ENCODE measurements around the gene MAPT.

The MAPT gene

DNA sequence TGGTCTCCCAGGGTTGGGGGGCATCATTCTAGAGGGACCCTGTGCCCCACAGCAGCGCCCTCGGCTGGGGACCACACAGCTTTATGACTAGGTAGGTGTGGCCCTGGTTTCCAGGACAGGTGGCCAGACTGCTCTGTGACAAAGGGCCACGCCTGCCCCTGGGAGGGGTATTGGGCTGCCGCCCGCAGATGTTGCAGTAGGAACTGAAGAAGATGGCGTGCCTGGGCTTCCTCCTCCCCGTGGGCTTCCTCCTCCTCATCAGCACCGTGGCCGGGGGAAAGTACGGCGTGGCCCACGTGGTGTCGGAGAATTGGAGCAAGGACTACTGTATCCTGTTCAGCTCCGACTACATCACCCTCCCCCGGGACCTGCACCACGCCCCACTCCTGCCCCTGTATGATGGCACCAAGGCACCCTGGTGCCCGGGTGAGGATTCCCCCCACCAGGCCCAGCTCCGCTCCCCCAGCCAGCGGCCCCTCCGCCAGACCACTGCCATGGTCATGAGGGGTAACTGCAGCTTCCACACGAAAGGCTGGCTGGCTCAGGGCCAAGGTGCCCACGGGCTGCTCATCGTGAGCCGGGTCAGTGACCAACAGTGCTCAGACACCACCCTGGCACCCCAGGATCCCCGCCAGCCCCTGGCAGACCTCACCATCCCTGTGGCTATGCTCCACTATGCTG is 49.5 kb upstream of the MAPT start, which contains the start of gene SPPL2C:
Gene SPPL2C, plus strand, starts transcription at position 187 of the 681 bp plus-strand sequence. Its CDS starts 26 bp downstream, at position 213.
- TF ChIP-seq ARNTL (CRISPR knock-in tag; IDR thresholded peaks at IDR 0.05; ENCODE audit: borderline replicate concordance, low read depth): no peak
- TF ChIP-seq, protein P1, sequence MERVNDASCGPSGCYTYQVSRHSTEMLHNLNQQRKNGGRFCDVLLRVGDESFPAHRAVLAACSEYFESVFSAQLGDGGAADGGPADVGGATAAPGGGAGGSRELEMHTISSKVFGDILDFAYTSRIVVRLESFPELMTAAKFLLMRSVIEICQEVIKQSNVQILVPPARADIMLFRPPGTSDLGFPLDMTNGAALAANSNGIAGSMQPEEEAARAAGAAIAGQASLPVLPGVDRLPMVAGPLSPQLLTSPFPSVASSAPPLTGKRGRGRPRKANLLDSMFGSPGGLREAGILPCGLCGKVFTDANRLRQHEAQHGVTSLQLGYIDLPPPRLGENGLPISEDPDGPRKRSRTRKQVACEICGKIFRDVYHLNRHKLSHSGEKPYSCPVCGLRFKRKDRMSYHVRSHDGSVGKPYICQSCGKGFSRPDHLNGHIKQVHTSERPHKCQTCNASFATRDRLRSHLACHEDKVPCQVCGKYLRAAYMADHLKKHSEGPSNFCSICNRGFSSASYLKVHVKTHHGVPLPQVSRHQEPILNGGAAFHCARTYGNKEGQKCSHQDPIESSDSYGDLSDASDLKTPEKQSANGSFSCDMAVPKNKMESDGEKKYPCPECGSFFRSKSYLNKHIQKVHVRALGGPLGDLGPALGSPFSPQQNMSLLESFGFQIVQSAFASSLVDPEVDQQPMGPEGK (CRISPR knock-in tag; IDR thresholded peaks at IDR 0.05; ENCODE audit: borderline replicate concordance): no peak
- no peak for ATAC-seq

DNA sequence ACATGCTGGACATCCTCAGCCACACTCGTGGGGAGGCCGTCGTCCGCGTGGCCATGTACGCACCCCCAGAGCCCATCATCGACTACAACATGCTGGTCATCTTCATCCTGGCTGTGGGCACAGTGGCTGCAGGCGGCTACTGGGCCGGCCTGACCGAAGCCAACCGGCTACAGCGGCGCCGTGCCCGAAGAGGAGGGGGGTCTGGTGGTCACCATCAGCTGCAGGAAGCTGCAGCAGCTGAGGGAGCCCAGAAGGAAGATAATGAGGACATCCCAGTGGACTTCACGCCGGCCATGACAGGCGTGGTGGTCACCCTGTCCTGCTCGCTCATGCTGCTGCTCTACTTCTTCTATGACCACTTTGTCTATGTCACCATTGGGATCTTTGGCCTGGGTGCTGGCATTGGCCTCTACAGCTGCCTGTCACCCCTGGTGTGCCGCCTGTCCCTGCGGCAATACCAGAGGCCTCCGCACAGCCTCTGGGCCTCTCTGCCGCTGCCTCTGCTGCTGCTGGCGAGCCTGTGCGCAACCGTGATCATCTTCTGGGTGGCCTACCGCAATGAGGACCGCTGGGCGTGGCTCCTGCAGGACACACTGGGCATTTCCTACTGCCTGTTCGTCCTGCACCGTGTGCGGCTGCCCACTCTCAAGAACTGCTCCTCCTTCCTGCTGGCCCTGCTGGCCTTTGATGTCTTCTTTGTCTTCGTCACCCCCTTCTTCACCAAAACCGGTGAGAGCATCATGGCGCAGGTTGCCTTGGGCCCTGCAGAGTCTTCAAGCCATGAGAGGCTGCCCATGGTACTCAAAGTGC is 48.8 kb upstream of the MAPT start:
- TF ChIP-seq ESRRG (CRISPR knock-in tag; IDR thresholded peaks at IDR 0.05) (no peak), TCF4 (CRISPR knock-in tag; IDR thresholded peaks at IDR 0.05; ENCODE audit: borderline replicate concordance) (no peak), ISL1 (CRISPR knock-in tag; IDR thresholded peaks at IDR 0.05) (no peak)
- TF ChIP-seq, protein P1 (CRISPR knock-in tag; IDR thresholded peaks at IDR 0.05; ENCODE audit: borderline replicate concordance): no peak

DNA sequence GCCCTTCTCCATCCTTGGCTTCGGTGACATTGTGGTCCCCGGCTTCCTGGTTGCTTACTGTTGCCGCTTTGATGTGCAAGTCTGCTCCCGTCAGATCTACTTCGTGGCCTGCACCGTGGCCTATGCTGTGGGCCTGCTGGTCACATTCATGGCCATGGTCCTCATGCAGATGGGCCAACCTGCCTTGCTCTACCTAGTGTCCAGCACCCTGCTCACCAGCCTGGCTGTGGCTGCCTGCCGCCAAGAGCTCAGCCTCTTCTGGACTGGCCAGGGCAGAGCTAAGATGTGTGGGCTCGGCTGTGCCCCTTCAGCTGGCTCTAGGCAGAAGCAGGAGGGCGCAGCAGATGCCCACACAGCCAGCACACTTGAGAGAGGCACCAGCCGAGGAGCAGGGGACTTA is 48.1 kb upstream of the MAPT start:
- TF ChIP-seq ZNF8 (CRISPR knock-in tag; IDR thresholded peaks at IDR 0.05) (no peak), ZNF70 (CRISPR knock-in tag; IDR thresholded peaks at IDR 0.05) (no peak), PPARA (CRISPR knock-in tag; IDR thresholded peaks at IDR 0.05; ENCODE audit: borderline replicate concordance) (no peak), ZFP3 (CRISPR knock-in tag; IDR thresholded peaks at IDR 0.05) (no peak), RARB (CRISPR knock-in tag; IDR thresholded peaks at IDR 0.05) (no peak), ZNF565 (CRISPR knock-in tag; conservative IDR thresholded peaks at IDR 0.05; ENCODE audit: low read depth) (no peak), BACH2 (CRISPR knock-in tag; IDR thresholded peaks at IDR 0.05; ENCODE audit: borderline replicate concordance) (no peak), ZC3H10 (CRISPR knock-in tag; IDR thresholded peaks at IDR 0.05) (no peak)
- TF ChIP-seq, protein P2, sequence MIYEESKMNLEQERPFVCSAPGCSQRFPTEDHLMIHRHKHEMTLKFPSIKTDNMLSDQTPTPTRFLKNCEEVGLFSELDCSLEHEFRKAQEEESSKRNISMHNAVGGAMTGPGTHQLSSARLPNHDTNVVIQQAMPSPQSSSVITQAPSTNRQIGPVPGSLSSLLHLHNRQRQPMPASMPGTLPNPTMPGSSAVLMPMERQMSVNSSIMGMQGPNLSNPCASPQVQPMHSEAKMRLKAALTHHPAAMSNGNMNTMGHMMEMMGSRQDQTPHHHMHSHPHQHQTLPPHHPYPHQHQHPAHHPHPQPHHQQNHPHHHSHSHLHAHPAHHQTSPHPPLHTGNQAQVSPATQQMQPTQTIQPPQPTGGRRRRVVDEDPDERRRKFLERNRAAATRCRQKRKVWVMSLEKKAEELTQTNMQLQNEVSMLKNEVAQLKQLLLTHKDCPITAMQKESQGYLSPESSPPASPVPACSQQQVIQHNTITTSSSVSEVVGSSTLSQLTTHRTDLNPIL (CRISPR knock-in tag; IDR thresholded peaks at IDR 0.05; ENCODE audit: low read depth): no peak
- ATAC-seq: no peak

More for the DNA sequence above, 48.8 kb upstream of the MAPT start:
- ATAC-seq: no peak

DNA sequence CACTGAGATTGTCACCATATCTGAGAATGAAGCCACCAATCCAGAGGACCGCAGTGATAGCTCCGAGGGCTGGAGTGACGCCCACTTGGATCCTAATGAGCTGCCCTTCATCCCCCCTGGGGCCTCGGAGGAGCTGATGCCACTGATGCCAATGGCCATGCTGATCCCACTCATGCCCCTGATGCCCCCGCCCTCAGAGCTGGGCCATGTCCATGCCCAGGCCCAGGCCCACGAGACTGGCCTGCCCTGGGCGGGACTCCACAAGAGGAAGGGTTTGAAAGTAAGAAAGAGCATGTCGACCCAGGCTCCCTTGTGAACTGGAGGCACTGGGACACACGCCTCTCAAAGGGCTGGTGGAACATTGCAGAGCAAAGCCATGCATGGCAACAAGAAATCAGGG is 47.7 kb upstream of the MAPT start:
- ATAC-seq: no peak
- TF ChIP-seq GLIS3 (CRISPR knock-in tag; IDR thresholded peaks at IDR 0.05) (no peak), ZNF8 (CRISPR knock-in tag; IDR thresholded peaks at IDR 0.05) (no peak), ESRRG (CRISPR knock-in tag; IDR thresholded peaks at IDR 0.05) (no peak), ISL1 (CRISPR knock-in tag; IDR thresholded peaks at IDR 0.05) (no peak), ZNF70 (CRISPR knock-in tag; IDR thresholded peaks at IDR 0.05) (no peak), ZNF565 (CRISPR knock-in tag; conservative IDR thresholded peaks at IDR 0.05; ENCODE audit: low read depth) (no peak), TCF4 (CRISPR knock-in tag; IDR thresholded peaks at IDR 0.05; ENCODE audit: borderline replicate concordance) (no peak), BACH2 (CRISPR knock-in tag; IDR thresholded peaks at IDR 0.05; ENCODE audit: borderline replicate concordance) (no peak)
- TF ChIP-seq, protein P3, sequence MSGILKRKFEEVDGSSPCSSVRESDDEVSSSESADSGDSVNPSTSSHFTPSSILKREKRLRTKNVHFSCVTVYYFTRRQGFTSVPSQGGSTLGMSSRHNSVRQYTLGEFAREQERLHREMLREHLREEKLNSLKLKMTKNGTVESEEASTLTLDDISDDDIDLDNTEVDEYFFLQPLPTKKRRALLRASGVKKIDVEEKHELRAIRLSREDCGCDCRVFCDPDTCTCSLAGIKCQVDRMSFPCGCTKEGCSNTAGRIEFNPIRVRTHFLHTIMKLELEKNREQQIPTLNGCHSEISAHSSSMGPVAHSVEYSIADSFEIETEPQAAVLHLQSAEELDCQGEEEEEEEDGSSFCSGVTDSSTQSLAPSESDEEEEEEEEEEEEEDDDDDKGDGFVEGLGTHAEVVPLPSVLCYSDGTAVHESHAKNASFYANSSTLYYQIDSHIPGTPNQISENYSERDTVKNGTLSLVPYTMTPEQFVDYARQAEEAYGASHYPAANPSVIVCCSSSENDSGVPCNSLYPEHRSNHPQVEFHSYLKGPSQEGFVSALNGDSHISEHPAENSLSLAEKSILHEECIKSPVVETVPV (CRISPR knock-in tag; IDR thresholded peaks at IDR 0.05): no peak
- TF ChIP-seq, protein P4, sequence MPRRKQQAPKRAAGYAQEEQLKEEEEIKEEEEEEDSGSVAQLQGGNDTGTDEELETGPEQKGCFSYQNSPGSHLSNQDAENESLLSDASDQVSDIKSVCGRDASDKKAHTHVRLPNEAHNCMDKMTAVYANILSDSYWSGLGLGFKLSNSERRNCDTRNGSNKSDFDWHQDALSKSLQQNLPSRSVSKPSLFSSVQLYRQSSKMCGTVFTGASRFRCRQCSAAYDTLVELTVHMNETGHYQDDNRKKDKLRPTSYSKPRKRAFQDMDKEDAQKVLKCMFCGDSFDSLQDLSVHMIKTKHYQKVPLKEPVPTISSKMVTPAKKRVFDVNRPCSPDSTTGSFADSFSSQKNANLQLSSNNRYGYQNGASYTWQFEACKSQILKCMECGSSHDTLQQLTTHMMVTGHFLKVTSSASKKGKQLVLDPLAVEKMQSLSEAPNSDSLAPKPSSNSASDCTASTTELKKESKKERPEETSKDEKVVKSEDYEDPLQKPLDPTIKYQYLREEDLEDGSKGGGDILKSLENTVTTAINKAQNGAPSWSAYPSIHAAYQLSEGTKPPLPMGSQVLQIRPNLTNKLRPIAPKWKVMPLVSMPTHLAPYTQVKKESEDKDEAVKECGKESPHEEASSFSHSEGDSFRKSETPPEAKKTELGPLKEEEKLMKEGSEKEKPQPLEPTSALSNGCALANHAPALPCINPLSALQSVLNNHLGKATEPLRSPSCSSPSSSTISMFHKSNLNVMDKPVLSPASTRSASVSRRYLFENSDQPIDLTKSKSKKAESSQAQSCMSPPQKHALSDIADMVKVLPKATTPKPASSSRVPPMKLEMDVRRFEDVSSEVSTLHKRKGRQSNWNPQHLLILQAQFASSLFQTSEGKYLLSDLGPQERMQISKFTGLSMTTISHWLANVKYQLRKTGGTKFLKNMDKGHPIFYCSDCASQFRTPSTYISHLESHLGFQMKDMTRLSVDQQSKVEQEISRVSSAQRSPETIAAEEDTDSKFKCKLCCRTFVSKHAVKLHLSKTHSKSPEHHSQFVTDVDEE (CRISPR knock-in tag; IDR thresholded peaks at IDR 0.05): no peak
- TF ChIP-seq, protein P1 (CRISPR knock-in tag; IDR thresholded peaks at IDR 0.05; ENCODE audit: borderline replicate concordance): no peak
- TF ChIP-seq, protein P2 (CRISPR knock-in tag; IDR thresholded peaks at IDR 0.05; ENCODE audit: low read depth): no peak
- TF ChIP-seq, protein P5, sequence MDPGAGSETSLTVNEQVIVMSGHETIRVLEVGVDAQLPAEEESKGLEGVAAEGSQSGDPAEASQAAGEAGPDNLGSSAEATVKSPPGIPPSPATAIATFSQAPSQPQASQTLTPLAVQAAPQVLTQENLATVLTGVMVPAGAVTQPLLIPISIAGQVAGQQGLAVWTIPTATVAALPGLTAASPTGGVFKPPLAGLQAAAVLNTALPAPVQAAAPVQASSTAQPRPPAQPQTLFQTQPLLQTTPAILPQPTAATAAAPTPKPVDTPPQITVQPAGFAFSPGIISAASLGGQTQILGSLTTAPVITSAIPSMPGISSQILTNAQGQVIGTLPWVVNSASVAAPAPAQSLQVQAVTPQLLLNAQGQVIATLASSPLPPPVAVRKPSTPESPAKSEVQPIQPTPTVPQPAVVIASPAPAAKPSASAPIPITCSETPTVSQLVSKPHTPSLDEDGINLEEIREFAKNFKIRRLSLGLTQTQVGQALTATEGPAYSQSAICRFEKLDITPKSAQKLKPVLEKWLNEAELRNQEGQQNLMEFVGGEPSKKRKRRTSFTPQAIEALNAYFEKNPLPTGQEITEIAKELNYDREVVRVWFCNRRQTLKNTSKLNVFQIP (CRISPR knock-in tag; IDR thresholded peaks at IDR 0.05; ENCODE audit: borderline replicate concordance, low read depth): no peak

Data from SK-N-SH treated with all-trans-retinoic acid at 6 μM for 48 hours (cell line).